Inflammatory macrophage (primary cell): Measurements from ENCODE around the gene LGR6.
A peak's percentile ranks its signal among the peaks of the same experiment; 100 is the strongest.
"Not testable (repeated sequence)": the region's sequence is repeated elsewhere in the genome, so short reads cannot be mapped to it uniquely, and the experiment has no call there.

Experiments used
- DNase-seq, 2 donors: peaks; one replicate each; pipeline ENCODE4 v3.0.0-alpha.2; 2020 to 2022

LGR6 gene

GRCh38 chr1:202160377-202160940 lies 33.1 kb upstream of the LGR6 start, which contains the start of gene PTPN7:
PTPN7 (minus strand) TSS chr1:202160602; CDS start chr1:202159402, 1,200 bp downstream.
- DNase-seq: peak; percentile 72 to 79

GRCh38 chr1:202161151-202162046 lies 32.2 kb upstream of the LGR6 start:
- peak in 1 of 2 donors; percentile 58 for DNase-seq

GRCh38 chr1:202162047-202162417 lies 31.6 kb upstream of the LGR6 start:
- DNase-seq: peak in 1 of 2 donors; percentile 48

GRCh38 chr1:202162418-202163280 lies 30.9 kb upstream of the LGR6 start:
- DNase-seq: peak; percentile 54 to 77

- DNase-seq: no peak
These were observed 30.0 kb upstream of the LGR6 start for GRCh38 chr1:202163281-202164270.

- peak in 1 of 2 donors; percentile 15 for DNase-seq
These were observed 29.1 kb upstream of the LGR6 start for GRCh38 chr1:202164271-202165037.

- DNase-seq: no peak
These were observed 28.2 kb upstream of the LGR6 start for GRCh38 chr1:202165267-202165941.

- no peak for DNase-seq
These were observed 27.4 kb upstream of the LGR6 start for GRCh38 chr1:202165942-202166843.

- DNase-seq: not testable (repeated sequence)
These were observed 26.5 kb upstream of the LGR6 start for GRCh38 chr1:202167054-202167453.

- DNase-seq: no peak
These were observed 25.7 kb upstream of the LGR6 start for GRCh38 chr1:202167708-202168415.

GRCh38 chr1:202168861-202169260 lies 24.7 kb upstream of the LGR6 start:
- no peak for DNase-seq

- no peak for DNase-seq
These were observed 22.9 kb upstream of the LGR6 start for GRCh38 chr1:202170726-202171125.

- no peak for DNase-seq
These were observed 22.1 kb upstream of the LGR6 start for GRCh38 chr1:202171292-202172014.

GRCh38 chr1:202172015-202172355 lies 21.6 kb upstream of the LGR6 start:
- DNase-seq: no peak

- no peak for DNase-seq
These were observed 19.6 kb upstream of the LGR6 start for GRCh38 chr1:202173993-202174392.

- DNase-seq: no peak
These were observed 16.4 kb upstream of the LGR6 start for GRCh38 chr1:202176949-202177927.
